Karpas-422 (cell line): ENCODE data around the gene RPSA. TPM values are rescaled to one million over a fixed set of nuclear protein-coding genes. Genes with fewer than 3 reads are reported as not detected.

ENCODE experiments used
- DNase-seq: peaks from one replicate; pipeline ENCODE4 v3.0.0-alpha.2; 2015
- H2AFZ ChIP-seq: fragments of 200-600 bp; sonication (generic); 2 replicates; pipeline ENCODE4 v1.6.1; 2014; ENCODE audit warnings: antibody characterized with exemption, low read length, mixed read lengths
- H3K27ac ChIP-seq: fragments of 200-600 bp; sonication (generic); 2 replicates; pipeline ENCODE4 v1.5.1; 2014; ENCODE audit warnings: mild to moderate bottlenecking, low read length, moderate library complexity
- H3K27me3 ChIP-seq: fragments of 200-600 bp; sonication (generic); 2 replicates; pipeline ENCODE4 v1.6.1; 2014; ENCODE audit warnings: low read length, mixed read lengths
- H3K36me3 ChIP-seq: fragments of 200-600 bp; sonication (generic); 2 replicates; pipeline ENCODE4 v1.6.1; 2014; ENCODE audit warnings: low read length, mixed read lengths; ENCODE audit not compliant: insufficient read depth
- H3K4me1 ChIP-seq: fragments of 200-600 bp; sonication (generic); 2 replicates; pipeline ENCODE4 v1.6.1; 2014; ENCODE audit warnings: mild to moderate bottlenecking, low read length, mixed read lengths
- H3K4me2 ChIP-seq: fragments of 200-600 bp; sonication (generic); 2 replicates; pipeline ENCODE4 v1.6.1; 2014; ENCODE audit warnings: low read length, low read depth, mild to moderate bottlenecking; ENCODE audit not compliant: poor library complexity, severe bottlenecking
- H3K4me3 ChIP-seq: fragments of 200-600 bp; sonication (generic); 2 replicates; pipeline ENCODE4 v1.5.1; 2014; ENCODE audit warnings: mild to moderate bottlenecking, antibody characterized with exemption, low read length, mixed read lengths
- H3K79me2 ChIP-seq: fragments of 200-600 bp; sonication (generic); 2 replicates; pipeline ENCODE4 v1.6.1; 2014; ENCODE audit warnings: mild to moderate bottlenecking, low read length, mixed read lengths
- H3K9ac ChIP-seq: fragments of 200-600 bp; sonication (generic); 2 replicates; pipeline ENCODE4 v1.6.0; 2014; ENCODE audit warnings: low read length
- H3K9me2 ChIP-seq: fragments of 200-600 bp; sonication (generic), shearing (Covaris generic); replicated peaks from 2 replicates; pipeline ENCODE4 v1.6.0; 2014; ENCODE audit warnings: mild to moderate bottlenecking, low read length, moderate library complexity; ENCODE audit not compliant: insufficient read depth
- H3K9me3 ChIP-seq: fragments of 300-700, 200-600 bp; sonication (generic); 2 replicates; pipeline ENCODE4 v1.6.1; 2014; ENCODE audit warnings: low read length, mixed read lengths
- H4K20me1 ChIP-seq: fragments of 200-600 bp; sonication (generic); 2 replicates; pipeline ENCODE4 v1.6.1; 2014; ENCODE audit warnings: mild to moderate bottlenecking, antibody characterized with exemption, low read length, low read depth; ENCODE audit not compliant: insufficient read depth
- total RNA-seq: library from RNA; depleted of rRNA; stranded (reverse); fragments of >200 nt; shearing (Covaris generic); gene quantifications from 2 replicates; pipeline ENCODE4 v1.2.3, GENCODE V29; 2014; ENCODE audit warnings: low replicate concordance

Gene RPSA
- total RNA-seq, 1 experiment from 2014 or later: 2,497 TPM

DNA sequence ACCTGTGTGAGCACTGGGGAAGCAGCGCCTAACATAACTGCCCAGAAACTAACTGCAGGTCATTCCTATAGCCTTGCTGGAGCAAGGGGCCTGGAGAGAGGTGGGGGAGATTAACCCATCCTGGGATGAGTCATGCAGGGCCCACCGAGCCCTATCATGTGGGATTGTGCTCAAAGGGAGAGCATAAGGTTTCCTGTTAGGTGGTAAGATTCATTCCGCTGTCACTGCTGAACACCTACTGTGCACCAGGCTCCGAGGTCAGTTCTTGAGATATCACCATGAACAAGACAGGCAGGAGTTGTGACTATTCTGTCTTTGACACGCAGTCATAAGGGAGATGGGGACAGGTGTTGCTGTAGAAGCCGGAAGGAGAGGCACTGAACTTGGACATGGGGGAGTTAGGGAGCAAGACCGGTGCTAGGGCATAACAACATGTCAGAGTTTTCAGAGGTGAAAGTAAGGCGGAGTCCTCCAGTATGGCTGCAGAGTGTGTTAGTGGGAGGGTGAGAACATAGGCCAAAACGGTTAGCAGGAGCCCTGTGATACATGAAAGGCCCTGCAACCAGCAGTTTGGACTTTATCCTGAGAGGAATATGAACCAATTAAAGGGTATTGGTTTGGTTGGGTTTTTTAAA is 20.9 kb upstream of the RPSA start:
- DNase-seq: no peak

GRCh38 chr3:39386318-39386717 is 20.2 kb upstream of the RPSA start:
- H3K4me3 ChIP-seq: no peak overlapping the region
- no peak overlapping the region for H3K9ac ChIP-seq
- H2AFZ ChIP-seq: no peak overlapping the region
- peaks cover 47% of the 10 kb centered on the region for H4K20me1 ChIP-seq
- H3K27me3 ChIP-seq: no peaks in the 10 kb centered on the region
- peaks cover 57% of the 10 kb centered on the region for H3K4me1 ChIP-seq
- H3K9me2 ChIP-seq: no peaks in the 10 kb centered on the region
- H3K9me3 ChIP-seq: no peaks in the 10 kb centered on the region
- H3K4me2 ChIP-seq: no peak overlapping the region
- peaks cover 75% of the 10 kb centered on the region for H3K79me2 ChIP-seq
- no peak for DNase-seq
- no peak overlapping the region for H3K27ac ChIP-seq
- H3K36me3 ChIP-seq: peaks cover 28% of the 10 kb centered on the region; the same call in 1 of the 2 replicates

More for the DNA sequence above, 20.9 kb upstream of the RPSA start:
- Histone ChIP-seq H3K79me2 (peaks cover 68% of the 10 kb centered on the region), H3K9me2 (no peaks in the 10 kb centered on the region), H3K36me3 (peaks cover 21% of the 10 kb centered on the region; the same call in 1 of the 2 replicates), H3K27me3 (no peaks in the 10 kb centered on the region), H3K4me1 (peaks cover 57% of the 10 kb centered on the region), H4K20me1 (peaks cover 47% of the 10 kb centered on the region), H3K27ac (no peak overlapping the region), H3K4me3 (peak overlapping the region; percentile 85), H2AFZ (no peak overlapping the region), H3K4me2 (peak overlapping the region; percentile 91), H3K9me3 (no peaks in the 10 kb centered on the region), H3K9ac (peak overlapping the region; percentile 78)

GRCh38 chr3:39387411-39387975 is 19.0 kb upstream of the RPSA start:
- Histone ChIP-seq H3K27me3 (no peaks in the 10 kb centered on the region), H3K9ac (peak overlapping the region; percentile 21; the same call in 1 of the 2 replicates), H3K9me3 (no peaks in the 10 kb centered on the region), H2AFZ (no peak overlapping the region), H3K79me2 (peaks cover 76% of the 10 kb centered on the region), H3K9me2 (no peaks in the 10 kb centered on the region), H3K4me1 (peaks cover 54% of the 10 kb centered on the region), H3K27ac (no peak overlapping the region), H3K4me2 (peak overlapping the region; percentile 32), H3K4me3 (no peak overlapping the region), H4K20me1 (peaks cover 47% of the 10 kb centered on the region), H3K36me3 (peaks cover 36% of the 10 kb centered on the region; the same call in 1 of the 2 replicates)
- no peak for DNase-seq

DNA sequence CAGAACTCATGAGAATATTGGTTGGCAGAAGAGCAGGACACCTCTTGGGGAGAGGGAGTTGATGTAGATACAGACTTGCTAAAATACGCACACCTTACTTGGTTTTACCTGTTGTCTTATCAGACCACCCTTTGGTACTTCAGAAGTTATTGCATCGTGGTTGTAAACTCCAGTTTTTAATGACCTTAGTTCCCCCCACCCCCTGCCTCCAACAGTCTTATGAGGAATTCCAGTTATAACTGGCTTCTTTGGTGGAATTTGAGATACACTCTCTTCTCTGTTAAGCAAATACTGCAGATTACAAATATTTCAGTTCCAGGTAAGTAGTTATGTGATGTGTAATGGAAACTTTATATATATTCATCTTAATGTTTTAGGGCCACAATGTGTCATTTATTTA is 18.4 kb upstream of the RPSA start:
- Histone ChIP-seq H3K9me2 (no peaks in the 10 kb centered on the region), H2AFZ (no peak overlapping the region), H3K79me2 (peaks cover 78% of the 10 kb centered on the region), H3K9ac (no peak overlapping the region), H4K20me1 (peaks cover 47% of the 10 kb centered on the region), H3K36me3 (peaks cover 42% of the 10 kb centered on the region; the same call in 1 of the 2 replicates), H3K27me3 (no peaks in the 10 kb centered on the region), H3K27ac (0 out of 2 replicates have a peak overlapping the region, but pooled peaks have one; percentile 52), H3K4me3 (no peak overlapping the region), H3K4me1 (peaks cover 49% of the 10 kb centered on the region), H3K4me2 (peak overlapping the region; percentile 32), H3K9me3 (no peaks in the 10 kb centered on the region)
- no peak for DNase-seq

GRCh38 chr3:39388741-39389248 is 17.7 kb upstream of the RPSA start:
- Histone ChIP-seq H3K27ac (peak overlapping the region; percentile 52), H2AFZ (no peak overlapping the region), H3K9me3 (no peaks in the 10 kb centered on the region), H3K9ac (peak overlapping the region; percentile 35; the same call in 1 of the 2 replicates), H3K4me3 (no peak overlapping the region), H4K20me1 (peaks cover 47% of the 10 kb centered on the region), H3K4me2 (peak overlapping the region; percentile 32), H3K36me3 (peaks cover 49% of the 10 kb centered on the region), H3K4me1 (peaks cover 49% of the 10 kb centered on the region), H3K27me3 (no peaks in the 10 kb centered on the region), H3K79me2 (peaks cover 76% of the 10 kb centered on the region), H3K9me2 (no peaks in the 10 kb centered on the region)
- DNase-seq: peak; percentile 56

DNA sequence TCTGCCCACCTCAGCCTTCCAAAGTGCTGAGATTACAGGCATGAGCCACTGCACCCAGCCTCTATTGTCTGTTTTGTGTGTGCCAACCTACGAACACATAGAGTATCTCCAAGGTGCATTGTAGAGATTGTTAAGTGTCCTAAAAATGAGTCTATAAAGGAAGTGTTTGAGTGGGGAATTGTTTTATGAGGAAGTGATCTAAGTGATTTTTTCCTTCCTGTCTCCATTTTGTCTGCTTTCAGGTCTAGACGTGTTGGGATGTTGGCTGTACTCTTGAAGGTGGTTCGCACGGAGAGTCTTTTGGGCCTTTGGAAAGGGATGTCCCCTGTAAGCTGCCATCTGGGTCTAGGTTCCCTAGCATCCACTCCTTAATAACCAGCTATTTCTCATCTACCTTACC is 16.3 kb upstream of the RPSA start:
- no peak overlapping the region for H3K27ac ChIP-seq
- H3K4me3 ChIP-seq: no peak overlapping the region
- H3K79me2 ChIP-seq: peaks cover 64% of the 10 kb centered on the region
- H3K4me2 ChIP-seq: no peak overlapping the region
- H3K9me3 ChIP-seq: no peaks in the 10 kb centered on the region
- H3K4me1 ChIP-seq: peaks cover 41% of the 10 kb centered on the region
- no peaks in the 10 kb centered on the region for H3K27me3 ChIP-seq
- H3K9ac ChIP-seq: no peak overlapping the region
- H3K9me2 ChIP-seq: no peaks in the 10 kb centered on the region
- H2AFZ ChIP-seq: no peak overlapping the region
- H3K36me3 ChIP-seq: peaks cover 59% of the 10 kb centered on the region
- no peak for DNase-seq
- peaks cover 38% of the 10 kb centered on the region for H4K20me1 ChIP-seq

- no peaks in the 10 kb centered on the region for H3K9me3 ChIP-seq
- H3K27me3 ChIP-seq: no peaks in the 10 kb centered on the region
- H2AFZ ChIP-seq: no peak overlapping the region
- H3K4me3 ChIP-seq: no peak overlapping the region
- H3K4me1 ChIP-seq: no peaks in the 10 kb centered on the region
- H3K9me2 ChIP-seq: no peaks in the 10 kb centered on the region
- no peak overlapping the region for H3K27ac ChIP-seq
- H3K9ac ChIP-seq: no peak overlapping the region
- no peak overlapping the region for H3K4me2 ChIP-seq
- DNase-seq: peak; percentile 36
- H4K20me1 ChIP-seq: no peaks in the 10 kb centered on the region
- 0 out of 2 replicates have a peak, but pooled peaks cover 3% of the 10 kb centered on the region for H3K79me2 ChIP-seq
- H3K36me3 ChIP-seq: peaks cover 68% of the 10 kb centered on the region
Observed at GRCh38 chr3:39396690-39397089, 9.8 kb upstream of the RPSA start.

DNA sequence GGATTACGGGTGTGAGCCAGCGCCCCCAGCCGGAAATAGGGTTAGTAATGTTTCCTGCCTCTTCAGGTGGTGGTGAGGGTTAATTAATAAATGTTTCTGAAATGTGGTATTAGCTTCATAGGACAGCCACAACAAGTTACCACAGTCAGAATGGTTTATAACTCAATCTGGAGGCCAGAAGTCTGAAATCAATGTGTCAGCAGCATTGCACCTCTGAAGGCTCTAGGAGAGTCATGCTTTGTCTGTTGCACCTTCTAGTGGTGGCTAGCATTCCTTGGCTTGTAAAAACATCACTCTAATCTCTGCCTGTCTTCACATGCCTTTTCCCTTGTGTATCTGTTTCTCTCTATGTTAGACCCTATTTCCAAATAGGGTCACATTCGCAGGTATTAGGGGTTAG is 7.8 kb upstream of the RPSA start:
- H3K27ac ChIP-seq: no peak overlapping the region
- no peak overlapping the region for H3K4me2 ChIP-seq
- peaks cover 52% of the 10 kb centered on the region for H3K36me3 ChIP-seq
- no peaks in the 10 kb centered on the region for H3K9me2 ChIP-seq
- no peak overlapping the region for H3K9ac ChIP-seq
- H3K4me3 ChIP-seq: no peak overlapping the region
- H3K9me3 ChIP-seq: no peaks in the 10 kb centered on the region
- H2AFZ ChIP-seq: no peak overlapping the region
- no peaks in the 10 kb centered on the region for H3K4me1 ChIP-seq
- no peaks in the 10 kb centered on the region for H4K20me1 ChIP-seq
- H3K27me3 ChIP-seq: no peaks in the 10 kb centered on the region
- DNase-seq: peak; percentile 38
- H3K79me2 ChIP-seq: no peaks in the 10 kb centered on the region
